Esophagus squamous epithelium (tissue), 4 donors: ENCODE measurements around the gene GALM.

ENCODE experiments used
- CTCF ChIP-seq, 6 experiments: fragments of 450-650 bp in 4 of 6; fragments of 200-600 bp in 2 of 6; sonication (generic) in 2 of 6; IDR thresholded peaks; one replicate each; pipeline ENCODE4 v1.5.1; 2016 to 2019; ENCODE audit warnings: antibody characterized with exemption in 6 of 6, mild to moderate bottlenecking in 4 of 6, moderate library complexity in 4 of 6
- POLR2A ChIP-seq, 4 donors: fragments of 450-650 bp; IDR thresholded peaks; one replicate each; pipeline ENCODE4 v1.6.1; 2017; ENCODE audit warnings: antibody characterized with exemption in 4 of 4, mild to moderate bottlenecking in 4 of 4, moderate library complexity in 3 of 4

- TF ChIP-seq CTCF (IDR thresholded peaks at IDR 0.05): no peak
- TF ChIP-seq POLR2A (IDR thresholded peaks at IDR 0.05): no peak
Observed at GRCh38 chr2:38627391-38627790, 38.5 kb upstream of the GALM start.
